Hepatocyte (in vitro differentiated cells): ENCODE results near the gene PNPLA4. TPM values are rescaled to one million over a fixed set of nuclear protein-coding genes. Genes with fewer than 3 reads are reported as not detected.
A peak's percentile ranks its signal among the peaks of the same experiment; 100 is the strongest.

Source experiments
- DNase-seq: peaks from one replicate; pipeline ENCODE4 v3.0.0-alpha.2; 2016; ENCODE audit warnings: low spot score
- H2AFZ ChIP-seq: fragments of 200-600 bp; sonication (generic); 2 replicates; pipeline ENCODE4 v1.6.0; 2016; ENCODE audit warnings: antibody characterized with exemption, mild to moderate bottlenecking
- H3K27ac ChIP-seq: fragments of 200-600 bp; sonication (generic); 2 replicates; pipeline ENCODE4 v1.5.1; 2016; ENCODE audit warnings: mild to moderate bottlenecking
- H3K27me3 ChIP-seq: fragments of 200-600 bp; sonication (generic); 2 replicates; pipeline ENCODE4 v1.6.1; 2016
- H3K36me3 ChIP-seq: fragments of 200-600 bp; sonication (generic); replicated peaks from 2 replicates; pipeline ENCODE4 v1.5.1; 2016; ENCODE audit warnings: low read depth; ENCODE audit not compliant: insufficient read depth
- H3K4me1 ChIP-seq: fragments of 200-600 bp; sonication (generic); 2 replicates; pipeline ENCODE4 v1.5.1; 2016; ENCODE audit warnings: mild to moderate bottlenecking, moderate library complexity; ENCODE audit not compliant: insufficient read depth
- H3K4me2 ChIP-seq: fragments of 200-600 bp; sonication (generic); 2 replicates; pipeline ENCODE4 v1.6.0; 2016
- H3K4me3 ChIP-seq: fragments of 200-600 bp; sonication (generic); 2 replicates; pipeline ENCODE4 v1.5.1; 2016; ENCODE audit warnings: mild to moderate bottlenecking
- H3K79me2 ChIP-seq: fragments of 200-600 bp; sonication (generic); 2 replicates; pipeline ENCODE4 v1.6.0; 2017; ENCODE audit warnings: mild to moderate bottlenecking
- H3K9me2 ChIP-seq: fragments of 200-600 bp; sonication (generic); replicated peaks from 2 replicates; pipeline ENCODE4 v1.6.0; 2017; ENCODE audit warnings: mild to moderate bottlenecking; ENCODE audit not compliant: insufficient read depth
- H3K9me3 ChIP-seq: fragments of 200-600 bp; sonication (generic); 2 replicates; pipeline ENCODE4 v1.5.1; 2016; ENCODE audit warnings: low read depth, mild to moderate bottlenecking
- H4K20me1 ChIP-seq: fragments of 200-600 bp; sonication (generic); 2 replicates; pipeline ENCODE4 v1.6.0; 2016; ENCODE audit warnings: mild to moderate bottlenecking; ENCODE audit not compliant: insufficient read depth, poor library complexity, severe bottlenecking
- CTCF ChIP-seq: fragments of 200-600 bp; sonication (generic); IDR thresholded peaks from 2 replicates; pipeline ENCODE4 v1.5.1; 2016; ENCODE audit warnings: antibody characterized with exemption, mild to moderate bottlenecking; ENCODE audit not compliant: poor library complexity
- EZH2 ChIP-seq: fragments of 200-600 bp; sonication (generic); IDR thresholded peaks from 2 replicates; pipeline ENCODE4 v1.6.1; 2016; ENCODE audit warnings: antibody characterized with exemption, mild to moderate bottlenecking, borderline replicate concordance
- EZH2phosphoT487 ChIP-seq: fragments of 200-600 bp; sonication (generic); IDR thresholded peaks from one replicate; pipeline ENCODE4 v1.6.1; 2018; ENCODE audit warnings: antibody characterized with exemption, mild to moderate bottlenecking, low read depth, moderate library complexity; ENCODE audit not compliant: unreplicated experiment, severe bottlenecking
- WGBS: methylation state at CpG from one replicate; pipeline ENCODE4 v1.1.6; 2016; ENCODE audit warnings: low lambda C conversion rate; ENCODE audit errors: missing lambda C conversion rate; 5-methylcytosine and 5-hydroxymethylcytosine counted together
- polyA plus RNA-seq: library from polyadenylated mRNA; unstranded; fragments of >200 nt; fragmentation: Nextera tagmentation; extraction: Ambion mirVana; gene quantifications from 2 replicates; pipeline ENCODE4 v1.2.1, GENCODE V29; 2016
- total RNA-seq: library from RNA; depleted of rRNA; stranded (reverse); fragments of >200 nt; gene quantifications from 2 replicates; pipeline ENCODE4 v1.2.3, GENCODE V29; 2014

Gene PNPLA4
- total RNA-seq (19.8 and 23.1 TPM in 2 replicates), polyA plus RNA-seq (30.3 and 34.1 TPM in 2 replicates)

GRCh38 chrX:7927259-7928167 is at the start of gene PNPLA4:
Gene PNPLA4, minus strand, starts transcription at chrX:7927413. Its CDS starts 1,294 bp downstream, at chrX:7926119.
- Histone ChIP-seq H3K79me2 (no peaks in the 10 kb centered on the region), H2AFZ (peak within 1 kb of the TSS; percentile 77), H3K9me3 (no peaks in the 10 kb centered on the region), H4K20me1 (no peaks in the 10 kb centered on the region), H3K36me3 (no peaks in the 10 kb centered on the region), H3K4me3 (peak within 1 kb of the TSS; percentile 32), H3K4me1 (no peaks in the 10 kb centered on the region), H3K4me2 (peak within 1 kb of the TSS; percentile 83), H3K27ac (peak within 1 kb of the TSS; percentile 94), H3K27me3 (no peaks in the 10 kb centered on the region), H3K9me2 (no peaks in the 10 kb centered on the region)
- TF ChIP-seq EZH2phosphoT487: no peak
- TF ChIP-seq CTCF: peak; percentile 37
- DNase-seq: peak; percentile 89
- WGBS: 45% methylated on average over 50 of the region's 52 CpGs

GRCh38 chrX:7972586-7972985 is 45.4 kb upstream of the PNPLA4 start:
- Histone ChIP-seq H3K27ac (no peak overlapping the region), H3K4me1 (no peaks in the 10 kb centered on the region), H4K20me1 (no peaks in the 10 kb centered on the region), H3K79me2 (no peaks in the 10 kb centered on the region), H3K4me2 (no peak overlapping the region), H3K9me3 (no peaks in the 10 kb centered on the region), H3K36me3 (no peaks in the 10 kb centered on the region), H2AFZ (no peak overlapping the region), H3K9me2 (no peaks in the 10 kb centered on the region), H3K27me3 (no peaks in the 10 kb centered on the region), H3K4me3 (no peak overlapping the region)
- no peak for DNase-seq
- TF ChIP-seq EZH2phosphoT487 (no peak), CTCF (no peak), EZH2 (no peak)
- 70% methylated on average over 2 of the region's 2 CpGs for WGBS

GRCh38 chrX:7970428-7970827 is 43.2 kb upstream of the PNPLA4 start:
- Histone ChIP-seq H3K4me1 (no peaks in the 10 kb centered on the region), H3K27ac (no peak overlapping the region), H3K79me2 (no peaks in the 10 kb centered on the region), H3K9me3 (no peaks in the 10 kb centered on the region), H4K20me1 (no peaks in the 10 kb centered on the region), H3K27me3 (no peaks in the 10 kb centered on the region), H3K9me2 (no peaks in the 10 kb centered on the region), H3K4me2 (no peak overlapping the region), H3K4me3 (no peak overlapping the region), H2AFZ (no peak overlapping the region), H3K36me3 (no peaks in the 10 kb centered on the region)
- DNase-seq: no peak
- 78% methylated on average over 4 of the region's 4 CpGs for WGBS
- TF ChIP-seq EZH2phosphoT487: no peak
- TF ChIP-seq EZH2: no peak
- no peak for TF ChIP-seq CTCF
